Neural cell (in vitro differentiated cells): ENCODE measurements around the gene RIMS4.

Experiments
- EZH2 ChIP-seq: fragments of 200-600, 300-800 bp; shearing (Covaris generic), sonication (generic); IDR thresholded peaks from 2 replicates; pipeline ENCODE4 v1.6.1; 2014; ENCODE audit warnings: antibody characterized with exemption, low read length, borderline replicate concordance, mild to moderate bottlenecking; ENCODE audit not compliant: insufficient read depth, poor library complexity, severe bottlenecking
- MXI1 ChIP-seq: fragments of 450-650 bp; conservative IDR thresholded peaks from 2 replicates; pipeline ENCODE4 v1.6.1; 2014; ENCODE audit warnings: antibody characterized with exemption, mild to moderate bottlenecking; ENCODE audit not compliant: poor library complexity, severe bottlenecking
- POLR2AphosphoS5 ChIP-seq: IDR thresholded peaks from 2 replicates; pipeline ENCODE4 v1.6.1; 2012
- TAF1 ChIP-seq: IDR thresholded peaks from 2 replicates; pipeline ENCODE4 v1.6.1; 2012; ENCODE audit warnings: low read depth
- TF ChIP-seq, protein P1 (sequence below): IDR thresholded peaks from 2 replicates; pipeline ENCODE4 v1.6.1; 2012; ENCODE audit warnings: borderline replicate concordance
- TF ChIP-seq, protein P2 (sequence below): fragments of 450-650 bp; IDR thresholded peaks from 2 replicates; pipeline ENCODE4 v1.5.1; 2014; ENCODE audit warnings: antibody characterized with exemption, mild to moderate bottlenecking, moderate library complexity; ENCODE audit not compliant: poor library complexity, severe bottlenecking

DNA sequence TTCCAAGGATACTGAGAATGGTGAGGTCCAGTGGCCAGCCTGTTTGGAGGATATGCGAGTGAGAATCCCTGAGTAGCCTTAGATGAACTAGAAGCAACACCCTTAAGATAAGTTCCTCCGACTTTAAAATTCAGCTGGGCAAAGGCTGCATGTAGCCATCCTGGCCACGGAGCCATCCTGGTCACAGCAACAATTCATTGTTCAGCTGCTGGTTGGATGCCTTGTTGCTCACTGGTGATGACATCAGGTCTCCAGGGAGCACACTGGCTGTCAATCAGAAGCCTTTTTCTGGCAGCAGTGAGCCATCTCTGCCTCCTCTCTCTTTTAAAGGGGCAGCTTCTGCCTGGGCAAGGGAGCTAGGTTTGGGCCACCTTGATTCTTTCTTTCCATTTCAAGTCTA is 22.4 kb upstream of the RIMS4 start:
- TF ChIP-seq, protein P1, sequence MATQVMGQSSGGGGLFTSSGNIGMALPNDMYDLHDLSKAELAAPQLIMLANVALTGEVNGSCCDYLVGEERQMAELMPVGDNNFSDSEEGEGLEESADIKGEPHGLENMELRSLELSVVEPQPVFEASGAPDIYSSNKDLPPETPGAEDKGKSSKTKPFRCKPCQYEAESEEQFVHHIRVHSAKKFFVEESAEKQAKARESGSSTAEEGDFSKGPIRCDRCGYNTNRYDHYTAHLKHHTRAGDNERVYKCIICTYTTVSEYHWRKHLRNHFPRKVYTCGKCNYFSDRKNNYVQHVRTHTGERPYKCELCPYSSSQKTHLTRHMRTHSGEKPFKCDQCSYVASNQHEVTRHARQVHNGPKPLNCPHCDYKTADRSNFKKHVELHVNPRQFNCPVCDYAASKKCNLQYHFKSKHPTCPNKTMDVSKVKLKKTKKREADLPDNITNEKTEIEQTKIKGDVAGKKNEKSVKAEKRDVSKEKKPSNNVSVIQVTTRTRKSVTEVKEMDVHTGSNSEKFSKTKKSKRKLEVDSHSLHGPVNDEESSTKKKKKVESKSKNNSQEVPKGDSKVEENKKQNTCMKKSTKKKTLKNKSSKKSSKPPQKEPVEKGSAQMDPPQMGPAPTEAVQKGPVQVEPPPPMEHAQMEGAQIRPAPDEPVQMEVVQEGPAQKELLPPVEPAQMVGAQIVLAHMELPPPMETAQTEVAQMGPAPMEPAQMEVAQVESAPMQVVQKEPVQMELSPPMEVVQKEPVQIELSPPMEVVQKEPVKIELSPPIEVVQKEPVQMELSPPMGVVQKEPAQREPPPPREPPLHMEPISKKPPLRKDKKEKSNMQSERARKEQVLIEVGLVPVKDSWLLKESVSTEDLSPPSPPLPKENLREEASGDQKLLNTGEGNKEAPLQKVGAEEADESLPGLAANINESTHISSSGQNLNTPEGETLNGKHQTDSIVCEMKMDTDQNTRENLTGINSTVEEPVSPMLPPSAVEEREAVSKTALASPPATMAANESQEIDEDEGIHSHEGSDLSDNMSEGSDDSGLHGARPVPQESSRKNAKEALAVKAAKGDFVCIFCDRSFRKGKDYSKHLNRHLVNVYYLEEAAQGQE, result no peak
- TF ChIP-seq, protein P2, sequence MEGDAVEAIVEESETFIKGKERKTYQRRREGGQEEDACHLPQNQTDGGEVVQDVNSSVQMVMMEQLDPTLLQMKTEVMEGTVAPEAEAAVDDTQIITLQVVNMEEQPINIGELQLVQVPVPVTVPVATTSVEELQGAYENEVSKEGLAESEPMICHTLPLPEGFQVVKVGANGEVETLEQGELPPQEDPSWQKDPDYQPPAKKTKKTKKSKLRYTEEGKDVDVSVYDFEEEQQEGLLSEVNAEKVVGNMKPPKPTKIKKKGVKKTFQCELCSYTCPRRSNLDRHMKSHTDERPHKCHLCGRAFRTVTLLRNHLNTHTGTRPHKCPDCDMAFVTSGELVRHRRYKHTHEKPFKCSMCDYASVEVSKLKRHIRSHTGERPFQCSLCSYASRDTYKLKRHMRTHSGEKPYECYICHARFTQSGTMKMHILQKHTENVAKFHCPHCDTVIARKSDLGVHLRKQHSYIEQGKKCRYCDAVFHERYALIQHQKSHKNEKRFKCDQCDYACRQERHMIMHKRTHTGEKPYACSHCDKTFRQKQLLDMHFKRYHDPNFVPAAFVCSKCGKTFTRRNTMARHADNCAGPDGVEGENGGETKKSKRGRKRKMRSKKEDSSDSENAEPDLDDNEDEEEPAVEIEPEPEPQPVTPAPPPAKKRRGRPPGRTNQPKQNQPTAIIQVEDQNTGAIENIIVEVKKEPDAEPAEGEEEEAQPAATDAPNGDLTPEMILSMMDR, result no peak
- TF ChIP-seq EZH2 (no peak), POLR2AphosphoS5 (peak; percentile 82), TAF1 (no peak), MXI1 (no peak)
